Caco-2 (cell line): ENCODE measurements around the gene RBPMS2. TPM values are rescaled to one million over a fixed set of nuclear protein-coding genes. Genes with fewer than 3 reads are reported as not detected.

Source experiments
- BruUV-seq: library from RNA; stranded (reverse); fragments of 400-500 nt; replicated peaks from 2 replicates; lab custom pipeline; 2021; lab: Mats Ljungman, UMichigan
- CTCF ChIA-PET: fragments of 300-600 bp; sonication (Branson Sonifier 250); formaldehyde crosslinking; loops from one replicate; lab custom pipeline; 2022; ENCODE audit warnings: antibody characterized with exemption; lab: Charles Lee
- POLR2A ChIA-PET: fragments of 300-600 bp; sonication (Branson Sonifier 250); formaldehyde crosslinking; loops from one replicate; lab custom pipeline; 2022; ENCODE audit warnings: antibody characterized with exemption; lab: Charles Lee
- DNase-seq, 2 experiments: peaks; one replicate each; pipeline versions ENCODE4 v3.0.0 to v3.0.0-alpha.2; 2020 to 2022
- H3K27me3 ChIP-seq: replicated peaks from 2 replicates; pipeline ENCODE4 v1.6.0; 2011; ENCODE audit warnings: low read length; ENCODE audit not compliant: control insufficient read depth, insufficient read depth
- H3K36me3 ChIP-seq: 2 replicates; pipeline ENCODE4 v1.5.1; 2011; ENCODE audit warnings: low read length; ENCODE audit not compliant: control insufficient read depth, insufficient read depth
- H3K4me1 ChIP-seq: fragments of 250-450 bp; sonication (Bioruptor Pico); 2 replicates; pipeline ENCODE4 v1.5.1; 2020; ENCODE audit warnings: mild to moderate bottlenecking
- H3K4me3 ChIP-seq: 2 replicates; pipeline ENCODE4 v1.5.1; 2011; ENCODE audit warnings: low read depth, mild to moderate bottlenecking, control low read depth, low read length
- H3K9me3 ChIP-seq: fragments of 250-450 bp; sonication (Bioruptor Pico); 2 replicates; pipeline ENCODE4 v1.5.1; 2020; ENCODE audit warnings: mild to moderate bottlenecking, moderate library complexity
- H3K27ac Mint-ChIP-seq: one replicate; pipeline ENCODE4 v1.8.0; 2022; ENCODE audit warnings: mixed read lengths; ENCODE audit not compliant: unreplicated experiment
- H3K27me3 Mint-ChIP-seq: one replicate; pipeline ENCODE4 v1.8.0; 2022; ENCODE audit warnings: mixed read lengths; ENCODE audit not compliant: insufficient read depth, unreplicated experiment
- H3K36me3 Mint-ChIP-seq: one replicate; pipeline ENCODE4 v1.8.0; 2022; ENCODE audit warnings: mild to moderate bottlenecking, mixed read lengths; ENCODE audit not compliant: insufficient read depth, unreplicated experiment
- H3K4me1 Mint-ChIP-seq: one replicate; pipeline ENCODE4 v1.8.0; 2022; ENCODE audit warnings: low read depth, mixed read lengths; ENCODE audit not compliant: unreplicated experiment
- H3K4me3 Mint-ChIP-seq: one replicate; pipeline ENCODE4 v1.8.0; 2022; ENCODE audit warnings: mild to moderate bottlenecking, moderate library complexity, mixed read lengths; ENCODE audit not compliant: unreplicated experiment
- H3K9me3 Mint-ChIP-seq: one replicate; pipeline ENCODE4 v1.8.0; 2022; ENCODE audit warnings: mixed read lengths; ENCODE audit not compliant: unreplicated experiment
- intact Hi-C: fragments of 100-400 bp; cut with micrococcal nuclease; formaldehyde crosslinking; loops from one replicate; pipeline ENCODE4 v1.10.0; 2022; ENCODE audit not compliant: unreplicated experiment
- total RNA-seq: library from RNA; stranded (reverse); gene quantifications from 2 replicates; pipeline ENCODE4 v1.2.3, GENCODE V29; 2022
- TF ChIP-seq, protein P1 (sequence below), 2 experiments: fragments of 200-600 bp in 1 of 2; IDR thresholded peaks; 1 replicate in 1 of 2; 2 replicates in 1 of 2; pipeline versions ENCODE4 v1.5.1 to v1.8.0; 2011 to 2022; ENCODE audit warnings: antibody characterized with exemption in 1 of 2, control low read depth in 1 of 2, inconsistent platforms in 1 of 2, low read depth in 1 of 2, low read length in 1 of 2, mild to moderate bottlenecking in 1 of 2, moderate library complexity in 1 of 2; ENCODE audit not compliant: insufficient read depth in 1 of 2, severe bottlenecking in 1 of 2, unreplicated experiment in 1 of 2

RBPMS2 gene
- total RNA-seq, 1 experiment from 2014 or later: 9.3 TPM

GRCh38 chr15:64740311-64741170, 34.8 kb downstream of the RBPMS2 start:
- Histone ChIP-seq H3K9me3 (no peaks in the 10 kb centered on the region), H3K4me3 (no peak overlapping the region), H3K4me1 (no peaks in the 10 kb centered on the region), H3K36me3 (no peaks in the 10 kb centered on the region), H3K27me3 (no peaks in the 10 kb centered on the region)
- H3K27me3 Mint-ChIP-seq: no peaks in the 10 kb centered on the region
- BruUV-seq: no TSS peak
- no peaks in the 10 kb centered on the region for H3K4me1 Mint-ChIP-seq
- no peaks in the 10 kb centered on the region for H3K9me3 Mint-ChIP-seq
- no peaks in the 10 kb centered on the region for H3K36me3 Mint-ChIP-seq
- no peak for DNase-seq
- ChIA-PET CTCF (interaction anchor here (0.6 kb wide), 1 partner anchor 546 kb away, joined by 7 read pairs; no protein-coding TSS in a partner anchor), POLR2A (interaction anchor here (0.6 kb wide), 1 partner anchor 306 kb away, joined by 4 read pairs; no protein-coding TSS in a partner anchor)
- H3K4me3 Mint-ChIP-seq: no peak overlapping the region
- no peak overlapping the region for H3K27ac Mint-ChIP-seq
- TF ChIP-seq, protein P1, sequence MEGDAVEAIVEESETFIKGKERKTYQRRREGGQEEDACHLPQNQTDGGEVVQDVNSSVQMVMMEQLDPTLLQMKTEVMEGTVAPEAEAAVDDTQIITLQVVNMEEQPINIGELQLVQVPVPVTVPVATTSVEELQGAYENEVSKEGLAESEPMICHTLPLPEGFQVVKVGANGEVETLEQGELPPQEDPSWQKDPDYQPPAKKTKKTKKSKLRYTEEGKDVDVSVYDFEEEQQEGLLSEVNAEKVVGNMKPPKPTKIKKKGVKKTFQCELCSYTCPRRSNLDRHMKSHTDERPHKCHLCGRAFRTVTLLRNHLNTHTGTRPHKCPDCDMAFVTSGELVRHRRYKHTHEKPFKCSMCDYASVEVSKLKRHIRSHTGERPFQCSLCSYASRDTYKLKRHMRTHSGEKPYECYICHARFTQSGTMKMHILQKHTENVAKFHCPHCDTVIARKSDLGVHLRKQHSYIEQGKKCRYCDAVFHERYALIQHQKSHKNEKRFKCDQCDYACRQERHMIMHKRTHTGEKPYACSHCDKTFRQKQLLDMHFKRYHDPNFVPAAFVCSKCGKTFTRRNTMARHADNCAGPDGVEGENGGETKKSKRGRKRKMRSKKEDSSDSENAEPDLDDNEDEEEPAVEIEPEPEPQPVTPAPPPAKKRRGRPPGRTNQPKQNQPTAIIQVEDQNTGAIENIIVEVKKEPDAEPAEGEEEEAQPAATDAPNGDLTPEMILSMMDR (IDR thresholded peaks at IDR 0.05; ENCODE audit: insufficient read depth in 1 of 2, low read depth in 1 of 2, low read length in 1 of 2, severe bottlenecking in 1 of 2, unreplicated experiment in 1 of 2): no peak
- intact Hi-C loops: no loop called here

- H3K9me3 Mint-ChIP-seq: no peaks in the 10 kb centered on the region
- no peak overlapping the region for H3K27ac Mint-ChIP-seq
- BruUV-seq: TSS peak; percentile 55
- CTCF ChIA-PET: no interaction called here
- no peaks in the 10 kb centered on the region for H3K4me1 Mint-ChIP-seq
- H3K36me3 Mint-ChIP-seq: no peaks in the 10 kb centered on the region
- Histone ChIP-seq H3K4me1 (no peaks in the 10 kb centered on the region), H3K36me3 (no peaks in the 10 kb centered on the region), H3K9me3 (no peaks in the 10 kb centered on the region), H3K4me3 (no peak overlapping the region), H3K27me3 (no peaks in the 10 kb centered on the region)
- no peak overlapping the region for H3K4me3 Mint-ChIP-seq
- TF ChIP-seq, protein P1 (IDR thresholded peaks at IDR 0.05; ENCODE audit: insufficient read depth in 1 of 2, low read depth in 1 of 2, low read length in 1 of 2, severe bottlenecking in 1 of 2, unreplicated experiment in 1 of 2): no peak
- POLR2A ChIA-PET: no interaction called here
- H3K27me3 Mint-ChIP-seq: no peaks in the 10 kb centered on the region
- intact Hi-C loops: no loop called here
- no peak for DNase-seq
These were observed 35.7 kb downstream of the RBPMS2 start for GRCh38 chr15:64739577-64740143.

GRCh38 chr15:64739156-64739555, 36.2 kb downstream of the RBPMS2 start:
- no peaks in the 10 kb centered on the region for H3K9me3 Mint-ChIP-seq
- H3K4me1 ChIP-seq: no peaks in the 10 kb centered on the region
- no peak overlapping the region for H3K4me3 Mint-ChIP-seq
- ChIA-PET CTCF (no interaction called here), POLR2A (no interaction called here)
- no TSS peak for BruUV-seq
- no peak overlapping the region for H3K27ac Mint-ChIP-seq
- H3K4me1 Mint-ChIP-seq: no peaks in the 10 kb centered on the region
- TF ChIP-seq, protein P1 (IDR thresholded peaks at IDR 0.05; ENCODE audit: insufficient read depth in 1 of 2, low read depth in 1 of 2, low read length in 1 of 2, severe bottlenecking in 1 of 2, unreplicated experiment in 1 of 2): no peak
- DNase-seq: no peak
- intact Hi-C loops: no loop called here
- H3K4me3 ChIP-seq: no peak overlapping the region
- H3K27me3 ChIP-seq: no peaks in the 10 kb centered on the region
- H3K9me3 ChIP-seq: no peaks in the 10 kb centered on the region
- no peaks in the 10 kb centered on the region for H3K36me3 ChIP-seq
- H3K27me3 Mint-ChIP-seq: no peaks in the 10 kb centered on the region
- H3K36me3 Mint-ChIP-seq: no peaks in the 10 kb centered on the region
